CD4-positive, alpha-beta T cell (primary cell): Measurements from ENCODE around the gene ANAPC5. TPM values are rescaled to one million over a fixed set of nuclear protein-coding genes. Genes with fewer than 3 reads are reported as not detected.

Experiments used
- ATAC-seq: fragments of 200-7000 bp; cut with Tn5 transposase; one replicate; pipeline ENCODE4 v1.10.0; 2022; ENCODE audit warnings: mild to moderate bottlenecking; ENCODE audit not compliant: poor library complexity
- CTCF ChIA-PET: fragments of 350-600 bp; sonication (Branson Sonifier 250); formaldehyde crosslinking; loops from one replicate; lab custom pipeline; 2021; ENCODE audit warnings: antibody characterized with exemption, inconsistent platforms; lab: Charles Lee
- POLR2A ChIA-PET: fragments of 350-600 bp; sonication (Branson Sonifier 250); formaldehyde crosslinking; loops from one replicate; lab custom pipeline; 2021; ENCODE audit warnings: antibody characterized with exemption, inconsistent platforms; lab: Charles Lee
- DNase-seq, 14 experiments: peaks; one replicate each; pipeline ENCODE4 v3.0.0-alpha.2; 2013 to 2020; ENCODE audit warnings: mixed read lengths in 2 of 14
- H3K27ac ChIP-seq, 2 donors: one replicate each; pipeline versions ENCODE4 v1.5.1 to v1.7.0; 2013; ENCODE audit warnings: low read length in 2 of 2, low read depth in 1 of 2, mild to moderate bottlenecking in 1 of 2
- H3K27me3 ChIP-seq, 2 experiments: 1 replicate in 1 of 2; 2 replicates in 1 of 2; pipeline versions ENCODE4 v1.6.1 to v1.7.0; 2013; ENCODE audit warnings: low read length in 2 of 2, control low read depth in 1 of 2, mild to moderate bottlenecking in 1 of 2, moderate library complexity in 1 of 2; ENCODE audit not compliant: insufficient read depth in 2 of 2, control insufficient read depth in 1 of 2
- H3K36me3 ChIP-seq: one replicate; pipeline ENCODE4 v1.6.1; 2013; ENCODE audit warnings: low read length, control low read depth; ENCODE audit not compliant: insufficient read depth
- H3K4me1 ChIP-seq: one replicate; pipeline ENCODE4 v1.6.1; 2013; ENCODE audit warnings: low read length, control low read depth; ENCODE audit not compliant: insufficient read depth
- H3K4me3 ChIP-seq: one replicate; pipeline ENCODE4 v1.5.1; 2013; ENCODE audit warnings: mild to moderate bottlenecking, low read length, moderate library complexity
- H3K9me3 ChIP-seq, 2 experiments: 1 replicate in 1 of 2; 2 replicates in 1 of 2; pipeline versions ENCODE4 v1.6.1 to v1.7.0; 2013; ENCODE audit warnings: low read length in 2 of 2, mild to moderate bottlenecking in 2 of 2, control low read depth in 1 of 2, moderate library complexity in 1 of 2; ENCODE audit not compliant: control insufficient read depth in 1 of 2, insufficient read depth in 1 of 2
- H3K27ac Mint-ChIP-seq: one replicate; pipeline ENCODE4 v1.8.0; 2020; ENCODE audit warnings: mixed read lengths
- H3K27me3 Mint-ChIP-seq: one replicate; pipeline ENCODE4 v1.8.0; 2021; ENCODE audit warnings: mixed read lengths
- H3K36me3 Mint-ChIP-seq: one replicate; pipeline ENCODE4 v1.8.0; 2021; ENCODE audit warnings: low read depth, mixed read lengths
- H3K4me1 Mint-ChIP-seq: one replicate; pipeline ENCODE4 v1.8.0; 2021; ENCODE audit warnings: low read depth, mixed read lengths
- H3K4me3 Mint-ChIP-seq: one replicate; pipeline ENCODE4 v1.8.0; 2020; ENCODE audit warnings: mild to moderate bottlenecking, mixed read lengths
- H3K9me3 Mint-ChIP-seq: one replicate; pipeline ENCODE4 v1.8.0; 2020; ENCODE audit warnings: mixed read lengths
- intact Hi-C, 2 experiments: fragments of 100-400 bp; cut with DNase I in 1 of 2; cut with micrococcal nuclease in 1 of 2; formaldehyde crosslinking; loops; one replicate each; pipeline versions ENCODE4 v1.15.1 to v1.9.0; 2023 to 2025; cut with DNase I, micrococcal nuclease
- total RNA-seq, 174 experiments: library from RNA in 2 of 174; stranded (reverse) in 2 of 174; gene quantifications; one replicate each; pipeline ENCODE4 v1.2.3 and lab custom pipeline; 2021 to 2026
- TF ChIP-seq, protein P1 (sequence below): fragments of 200-600 bp; IDR thresholded peaks from one replicate; pipeline ENCODE4 v1.8.0; 2022; ENCODE audit warnings: antibody characterized with exemption, mild to moderate bottlenecking

The ANAPC5 gene
- total RNA-seq, 2 experiments from 2014 or later: 88.2 to 96.2 TPM

DNA sequence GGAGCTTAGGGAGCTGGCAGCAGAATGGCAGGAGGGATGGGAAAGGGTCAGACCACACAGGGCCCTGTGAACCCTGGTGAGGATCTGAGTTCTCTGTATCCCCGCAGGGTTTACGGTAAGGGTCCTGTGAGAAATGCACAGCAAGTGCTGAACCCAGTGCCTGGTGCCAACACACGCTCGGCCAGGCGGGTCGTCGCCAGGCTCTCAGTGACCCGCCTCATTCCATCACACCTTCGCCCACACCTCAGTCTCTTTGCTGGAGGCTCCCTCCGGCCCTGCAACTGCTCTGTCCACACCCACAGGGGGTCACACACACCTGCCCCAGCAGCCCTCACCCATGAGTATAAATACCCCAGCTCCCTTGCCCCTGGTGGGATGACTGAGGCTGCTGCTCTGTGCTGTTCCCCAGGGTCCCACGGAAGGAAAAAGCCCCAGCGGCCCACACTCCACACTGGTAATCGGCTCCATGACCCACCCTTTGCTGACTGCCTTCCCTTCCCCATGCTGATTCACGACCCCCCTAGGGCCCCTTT lies 78.8 kb downstream of the ANAPC5 start:
- H3K27me3 Mint-ChIP-seq: no peaks in the 10 kb centered on the region
- Histone ChIP-seq H3K36me3 (peaks cover 35% of the 10 kb centered on the region), H3K27ac (no peak overlapping the region), H3K4me3 (no peak overlapping the region), H3K4me1 (no peaks in the 10 kb centered on the region), H3K9me3 (no peaks in the 10 kb centered on the region), H3K27me3 (no peaks in the 10 kb centered on the region)
- TF ChIP-seq, protein P1, sequence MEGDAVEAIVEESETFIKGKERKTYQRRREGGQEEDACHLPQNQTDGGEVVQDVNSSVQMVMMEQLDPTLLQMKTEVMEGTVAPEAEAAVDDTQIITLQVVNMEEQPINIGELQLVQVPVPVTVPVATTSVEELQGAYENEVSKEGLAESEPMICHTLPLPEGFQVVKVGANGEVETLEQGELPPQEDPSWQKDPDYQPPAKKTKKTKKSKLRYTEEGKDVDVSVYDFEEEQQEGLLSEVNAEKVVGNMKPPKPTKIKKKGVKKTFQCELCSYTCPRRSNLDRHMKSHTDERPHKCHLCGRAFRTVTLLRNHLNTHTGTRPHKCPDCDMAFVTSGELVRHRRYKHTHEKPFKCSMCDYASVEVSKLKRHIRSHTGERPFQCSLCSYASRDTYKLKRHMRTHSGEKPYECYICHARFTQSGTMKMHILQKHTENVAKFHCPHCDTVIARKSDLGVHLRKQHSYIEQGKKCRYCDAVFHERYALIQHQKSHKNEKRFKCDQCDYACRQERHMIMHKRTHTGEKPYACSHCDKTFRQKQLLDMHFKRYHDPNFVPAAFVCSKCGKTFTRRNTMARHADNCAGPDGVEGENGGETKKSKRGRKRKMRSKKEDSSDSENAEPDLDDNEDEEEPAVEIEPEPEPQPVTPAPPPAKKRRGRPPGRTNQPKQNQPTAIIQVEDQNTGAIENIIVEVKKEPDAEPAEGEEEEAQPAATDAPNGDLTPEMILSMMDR: no peak
- intact Hi-C loops: no loop called here
- H3K9me3 Mint-ChIP-seq: no peaks in the 10 kb centered on the region
- peaks cover 6% of the 10 kb centered on the region for H3K4me1 Mint-ChIP-seq
- no peak for ATAC-seq
- H3K27ac Mint-ChIP-seq: no peak overlapping the region
- CTCF ChIA-PET: no interaction called here
- DNase-seq: no peak
- H3K4me3 Mint-ChIP-seq: no peak overlapping the region
- POLR2A ChIA-PET: interaction anchor here (1.0 kb wide), 1 partner anchor 33 kb away, joined by 3 read pairs; no protein-coding TSS in a partner anchor
- peaks cover 44% of the 10 kb centered on the region for H3K36me3 Mint-ChIP-seq

DNA sequence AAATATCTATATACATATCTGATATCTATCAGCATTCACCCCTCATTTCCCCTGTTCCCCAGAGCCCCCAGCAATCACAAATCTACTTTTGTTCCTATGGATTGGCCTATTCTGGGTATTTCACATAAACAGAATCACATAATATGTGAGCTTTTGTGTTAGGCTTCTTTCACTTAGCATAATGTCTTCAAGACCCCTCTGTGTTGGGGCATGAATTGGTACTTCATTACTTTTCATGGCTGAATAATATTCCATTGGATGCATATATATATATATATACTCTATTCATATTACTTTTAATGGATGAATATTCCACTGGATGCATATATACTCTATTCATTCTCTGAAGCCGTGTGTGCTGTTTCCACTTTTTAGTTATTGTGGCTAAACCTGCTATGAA lies 84.4 kb downstream of the ANAPC5 start:
- H3K4me1 Mint-ChIP-seq: no peaks in the 10 kb centered on the region
- no peak overlapping the region for H3K4me3 Mint-ChIP-seq
- Histone ChIP-seq H3K27me3 (no peaks in the 10 kb centered on the region), H3K4me3 (no peak overlapping the region), H3K9me3 (no peaks in the 10 kb centered on the region), H3K36me3 (peaks cover 38% of the 10 kb centered on the region), H3K4me1 (no peaks in the 10 kb centered on the region), H3K27ac (no peak overlapping the region)
- H3K27ac Mint-ChIP-seq: no peak overlapping the region
- POLR2A ChIA-PET: interaction anchor here (0.5 kb wide), 1 partner anchor 136 kb away, joined by 3 read pairs; no protein-coding TSS in a partner anchor
- ATAC-seq (no peak), DNase-seq (no peak)
- CTCF ChIA-PET: no interaction called here
- intact Hi-C loops: no loop called here
- H3K27me3 Mint-ChIP-seq: no peaks in the 10 kb centered on the region
- H3K36me3 Mint-ChIP-seq: peaks cover 46% of the 10 kb centered on the region
- TF ChIP-seq, protein P1: no peak
- H3K9me3 Mint-ChIP-seq: no peaks in the 10 kb centered on the region

DNA sequence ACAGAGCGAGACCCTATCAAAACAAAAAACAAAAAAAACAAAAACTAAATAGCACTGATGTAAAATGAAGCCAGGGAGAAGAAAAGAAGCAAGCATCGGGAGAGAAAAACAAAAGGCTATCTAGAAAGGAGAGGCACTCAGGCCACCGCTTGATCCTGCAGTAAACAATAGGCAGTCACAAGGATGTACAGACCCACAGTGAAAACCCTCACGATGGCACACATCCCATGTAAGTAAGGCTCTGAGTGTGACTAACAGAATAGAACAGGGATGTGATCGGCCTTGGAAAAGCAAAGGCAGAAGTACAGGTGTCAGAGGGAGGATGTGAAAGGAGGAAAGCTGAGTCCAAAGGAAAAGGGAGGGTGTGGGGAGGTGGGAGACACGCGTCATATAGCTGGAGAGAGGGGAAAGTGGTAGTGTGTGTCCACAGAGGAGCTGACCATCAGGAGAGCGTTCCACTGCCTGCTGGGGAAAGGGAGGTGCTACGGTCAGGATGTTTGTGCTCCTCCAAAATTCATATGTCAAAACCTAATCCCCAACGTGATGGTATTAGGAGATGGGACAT lies 87.2 kb downstream of the ANAPC5 start:
- intact Hi-C loops: no loop called here
- peaks cover 44% of the 10 kb centered on the region for H3K36me3 ChIP-seq
- no peak overlapping the region for H3K27ac ChIP-seq
- H3K27ac Mint-ChIP-seq: no peak overlapping the region
- H3K27me3 ChIP-seq: no peaks in the 10 kb centered on the region
- H3K4me1 ChIP-seq: no peaks in the 10 kb centered on the region
- no peaks in the 10 kb centered on the region for H3K4me1 Mint-ChIP-seq
- TF ChIP-seq, protein P1: no peak
- H3K9me3 Mint-ChIP-seq: no peaks in the 10 kb centered on the region
- no peaks in the 10 kb centered on the region for H3K9me3 ChIP-seq
- H3K4me3 ChIP-seq: no peak overlapping the region
- ATAC-seq (no peak), DNase-seq (no peak)
- no peaks in the 10 kb centered on the region for H3K27me3 Mint-ChIP-seq
- ChIA-PET CTCF (no interaction called here), POLR2A (no interaction called here)
- H3K36me3 Mint-ChIP-seq: peaks cover 57% of the 10 kb centered on the region
- no peak overlapping the region for H3K4me3 Mint-ChIP-seq
